Thymus (tissue), 11 donors: ENCODE data around the gene PLA2G2C. TPM values are rescaled to one million over a fixed set of nuclear protein-coding genes. Genes with fewer than 3 reads are reported as not detected.

Experiments
- DNase-seq, 9 donors: peaks; one replicate each; pipeline ENCODE4 v3.0.0-alpha.2; 2013; ENCODE audit warnings: low spot score in 9 of 9, low read depth in 6 of 9, missing footprints in 1 of 9
- H3K27ac ChIP-seq, 2 donors: one replicate each; pipeline ENCODE4 v1.5.1; 2013; ENCODE audit warnings: control low read depth in 1 of 2, low read depth in 1 of 2, low read length in 1 of 2, mild to moderate bottlenecking in 1 of 2, moderate library complexity in 1 of 2
- H3K27me3 ChIP-seq, 2 donors: one replicate each; pipeline ENCODE4 v1.5.1; 2013; ENCODE audit warnings: low read length in 1 of 2; ENCODE audit not compliant: control insufficient read depth in 2 of 2, insufficient read depth in 1 of 2
- H3K36me3 ChIP-seq, 2 donors: one replicate each; pipeline ENCODE4 v1.5.1; 2013; ENCODE audit warnings: low read length in 1 of 2, mild to moderate bottlenecking in 1 of 2, moderate library complexity in 1 of 2; ENCODE audit not compliant: control insufficient read depth in 2 of 2, insufficient read depth in 2 of 2
- H3K4me1 ChIP-seq, 2 donors: one replicate each; pipeline ENCODE4 v1.5.1; 2013; ENCODE audit warnings: low read length in 2 of 2; ENCODE audit not compliant: control insufficient read depth in 2 of 2, insufficient read depth in 2 of 2
- H3K4me3 ChIP-seq, 2 donors: one replicate each; pipeline ENCODE4 v1.5.1; 2013; ENCODE audit warnings: low read length in 2 of 2, control low read depth in 1 of 2, mild to moderate bottlenecking in 1 of 2
- H3K9me3 ChIP-seq, 2 donors: one replicate each; pipeline ENCODE4 v1.5.1; 2013; ENCODE audit warnings: low read length in 1 of 2, mild to moderate bottlenecking in 1 of 2; ENCODE audit not compliant: control insufficient read depth in 2 of 2, insufficient read depth in 1 of 2
- WGBS: extraction: QIAGEN DNeasy Blood & Tissue Kit; methylation state at CpG from one replicate; pipeline ENCODE4 v1.1.7; 2013; 5-methylcytosine and 5-hydroxymethylcytosine counted together
- polyA plus RNA-seq: library from polyadenylated mRNA; stranded (reverse); fragments of 200-250 nt; gene quantifications from one replicate; pipeline ENCODE4 v1.2.3, GENCODE V29; 2013
- total RNA-seq: library from RNA; stranded (reverse); fragments of 120-200 nt; gene quantifications from one replicate; pipeline ENCODE4 v1.2.4, GENCODE V29; 2013
- donor health status: healthy.

Gene PLA2G2C
- total and polyA plus RNA-seq, 2 donors: 0.02 to 0.19 TPM

GRCh38 chr1:20190256-20191160 is 4.2 kb upstream of the PLA2G2C start:
- H3K9me3 ChIP-seq: no peaks in the 10 kb centered on the region
- DNase-seq: no peak
- WGBS: 94% methylated on average over 19 of the region's 19 CpGs
- no peaks in the 10 kb centered on the region for H3K36me3 ChIP-seq
- H3K4me3 ChIP-seq: no peak overlapping the region
- H3K27me3 ChIP-seq: peaks cover 6 to 23% of the 10 kb centered on the region in 2 donors
- no peak overlapping the region for H3K27ac ChIP-seq
- peaks cover 4 to 12% of the 10 kb centered on the region in 2 donors for H3K4me1 ChIP-seq

GRCh38 chr1:20189664-20190063 is 3.3 kb upstream of the PLA2G2C start:
- peaks cover 7 to 16% of the 10 kb centered on the region in 2 donors for H3K4me1 ChIP-seq
- WGBS: 95% methylated on average over 4 of the region's 4 CpGs
- DNase-seq: no peak
- no peaks in the 10 kb centered on the region for H3K36me3 ChIP-seq
- no peak overlapping the region for H3K4me3 ChIP-seq
- H3K9me3 ChIP-seq: no peaks in the 10 kb centered on the region
- H3K27ac ChIP-seq: no peak overlapping the region
- H3K27me3 ChIP-seq: peaks cover 9 to 31% of the 10 kb centered on the region in 2 donors

- no peaks in the 10 kb centered on the region for H3K9me3 ChIP-seq
- H3K4me1 ChIP-seq: peaks cover 7 to 16% of the 10 kb centered on the region in 2 donors
- 61% methylated on average over 4 of the region's 4 CpGs for WGBS
- peaks cover 9 to 41% of the 10 kb centered on the region in 2 donors for H3K27me3 ChIP-seq
- no peak overlapping the region for H3K27ac ChIP-seq
- H3K4me3 ChIP-seq: no peak overlapping the region
- DNase-seq: no peak
- no peaks in the 10 kb centered on the region for H3K36me3 ChIP-seq
Observed at GRCh38 chr1:20188455-20188817, 2.1 kb upstream of the PLA2G2C start.

GRCh38 chr1:20187813-20188454 is 1.6 kb upstream of the PLA2G2C start:
- Histone ChIP-seq H3K4me3 (no peak overlapping the region), H3K27me3 (peaks cover 9 to 41% of the 10 kb centered on the region in 2 donors), H3K36me3 (no peaks in the 10 kb centered on the region), H3K4me1 (peaks cover 7 to 16% of the 10 kb centered on the region in 2 donors), H3K9me3 (no peaks in the 10 kb centered on the region), H3K27ac (no peak overlapping the region)
- 70% methylated on average over 4 of the region's 4 CpGs for WGBS
- DNase-seq: peak in 1 of 9 donors; percentile 9

- H3K4me1 ChIP-seq: peaks cover 7 to 16% of the 10 kb centered on the region in 2 donors
- no peaks in the 10 kb centered on the region for H3K9me3 ChIP-seq
- peaks cover 9 to 41% of the 10 kb centered on the region in 2 donors for H3K27me3 ChIP-seq
- peak in 1 of 9 donors; percentile 16 for DNase-seq
- no peak overlapping the region for H3K27ac ChIP-seq
- H3K36me3 ChIP-seq: no peaks in the 10 kb centered on the region
- no peak overlapping the region for H3K4me3 ChIP-seq
- 72% methylated on average over 7 of the region's 7 CpGs for WGBS
Observed at GRCh38 chr1:20187103-20187812, 940 bp upstream of the PLA2G2C start.

GRCh38 chr1:20184997-20185833 is 1.1 kb downstream of the PLA2G2C start:
- Histone ChIP-seq H3K27me3 (peaks cover 9 to 41% of the 10 kb centered on the region in 2 donors), H3K36me3 (no peaks in the 10 kb centered on the region)
- peak in 3 of 9 donors; percentile 8 to 54 (median 23) for DNase-seq

GRCh38 chr1:20184481-20184900 is 1.8 kb downstream of the PLA2G2C start:
- H3K27me3 ChIP-seq: peaks cover 9 to 41% of the 10 kb centered on the region in 2 donors
- no peak overlapping the region for H3K27ac ChIP-seq

More at GRCh38 chr1:20184997-20185833, 1.1 kb downstream of the PLA2G2C start:
- Histone ChIP-seq H3K4me1 (peaks cover 7 to 16% of the 10 kb centered on the region in 2 donors), H3K9me3 (no peaks in the 10 kb centered on the region), H3K4me3 (peak overlapping the region; percentile 20 to 33), H3K27ac (no peak overlapping the region)
- 40% methylated on average over 17 of the region's 17 CpGs for WGBS

GRCh38 chr1:20183616-20184271 is 2.6 kb downstream of the PLA2G2C start:
- Histone ChIP-seq H3K9me3 (no peaks in the 10 kb centered on the region), H3K4me1 (peaks cover 7 to 16% of the 10 kb centered on the region in 2 donors), H3K27ac (no peak overlapping the region), H3K36me3 (no peaks in the 10 kb centered on the region), H3K27me3 (peaks cover 9 to 38% of the 10 kb centered on the region in 2 donors), H3K4me3 (no peak overlapping the region)
- 88% methylated on average over 13 of the region's 13 CpGs for WGBS
- DNase-seq: no peak

More at GRCh38 chr1:20184481-20184900, 1.8 kb downstream of the PLA2G2C start:
- no peaks in the 10 kb centered on the region for H3K36me3 ChIP-seq
- H3K9me3 ChIP-seq: no peaks in the 10 kb centered on the region
- WGBS: 69% methylated on average over 6 of the region's 6 CpGs
- H3K4me3 ChIP-seq: no peak overlapping the region
- peaks cover 7 to 16% of the 10 kb centered on the region in 2 donors for H3K4me1 ChIP-seq
- DNase-seq: no peak
